GM12874 (cell line): ENCODE data around the gene ARRDC1.

ENCODE experiments used
- CTCF ChIP-seq: IDR thresholded peaks from 2 replicates; pipeline ENCODE4 v1.5.1; 2011; ENCODE audit warnings: low read depth, mild to moderate bottlenecking, control low read depth, low read length, moderate library complexity; ENCODE audit not compliant: insufficient read depth

Gene ARRDC1

DNA sequence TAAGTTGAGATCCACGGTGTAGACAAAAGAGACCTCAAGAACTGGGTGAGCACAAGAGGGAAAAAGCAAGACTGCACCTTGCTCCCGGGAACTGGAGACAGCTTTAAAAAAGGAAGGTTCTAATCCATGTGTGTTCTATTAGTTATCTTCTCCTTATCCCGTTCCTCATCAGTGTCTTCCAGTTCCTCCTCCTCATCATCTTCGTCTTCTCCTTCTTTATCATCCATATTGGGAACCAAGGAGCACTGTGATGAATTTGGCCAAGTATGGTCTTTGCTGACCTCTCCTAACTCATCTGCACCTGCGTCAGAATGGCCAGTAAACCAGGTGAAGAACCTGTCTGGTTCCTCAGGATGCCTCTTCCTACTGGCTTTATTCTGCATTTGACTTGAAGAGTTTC lies 35.4 kb downstream of the ARRDC1 start:
- no peak for TF ChIP-seq CTCF

DNA sequence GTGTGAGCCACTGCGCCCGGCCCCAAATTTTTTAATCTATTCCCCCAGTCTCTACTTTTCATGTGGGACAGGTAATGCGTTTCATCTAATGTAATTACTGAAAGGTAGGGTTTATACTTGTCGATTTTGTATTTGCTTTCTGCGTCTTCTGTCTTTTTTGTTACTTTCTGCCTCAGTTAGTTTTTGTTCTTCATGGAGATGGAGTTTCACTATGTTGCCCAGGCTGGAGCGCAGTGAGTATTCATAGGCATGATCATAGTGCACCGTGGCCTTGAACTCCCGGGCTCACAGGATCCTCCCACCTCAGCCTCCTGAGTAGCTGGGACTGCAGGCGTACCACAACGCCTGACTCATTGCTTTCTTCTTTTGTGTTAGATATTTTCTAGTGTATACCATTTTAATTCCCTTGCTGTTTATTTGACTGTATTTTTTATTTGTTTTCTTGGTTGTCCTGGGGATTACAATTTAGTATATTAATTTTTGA lies 36.7 kb downstream of the ARRDC1 start:
- no peak for TF ChIP-seq CTCF

GRCh38 chr9:137642892-137643291 lies 37.4 kb downstream of the ARRDC1 start:
- no peak for TF ChIP-seq CTCF

GRCh38 chr9:137643921-137644320 lies 38.4 kb downstream of the ARRDC1 start:
- no peak for TF ChIP-seq CTCF

DNA sequence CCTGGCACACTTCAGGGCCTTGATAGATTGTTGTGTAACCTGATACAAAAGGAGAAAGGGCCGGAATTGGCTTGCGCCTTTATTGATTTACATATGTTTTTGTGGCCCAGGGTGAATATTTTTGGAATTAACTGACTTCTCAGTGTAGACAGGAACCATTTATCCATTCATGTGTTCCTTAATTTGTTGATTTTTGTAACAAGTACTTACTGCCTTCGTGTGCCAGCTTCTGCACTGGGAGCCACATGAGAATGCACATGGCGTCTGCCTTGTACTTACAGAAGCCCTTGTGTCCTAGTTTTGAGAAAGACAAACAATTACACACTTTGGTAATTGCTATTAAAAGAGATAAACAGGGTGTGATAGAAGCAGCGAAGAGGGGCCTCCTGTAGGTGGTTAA lies 39.7 kb downstream of the ARRDC1 start:
- no peak for TF ChIP-seq CTCF

DNA sequence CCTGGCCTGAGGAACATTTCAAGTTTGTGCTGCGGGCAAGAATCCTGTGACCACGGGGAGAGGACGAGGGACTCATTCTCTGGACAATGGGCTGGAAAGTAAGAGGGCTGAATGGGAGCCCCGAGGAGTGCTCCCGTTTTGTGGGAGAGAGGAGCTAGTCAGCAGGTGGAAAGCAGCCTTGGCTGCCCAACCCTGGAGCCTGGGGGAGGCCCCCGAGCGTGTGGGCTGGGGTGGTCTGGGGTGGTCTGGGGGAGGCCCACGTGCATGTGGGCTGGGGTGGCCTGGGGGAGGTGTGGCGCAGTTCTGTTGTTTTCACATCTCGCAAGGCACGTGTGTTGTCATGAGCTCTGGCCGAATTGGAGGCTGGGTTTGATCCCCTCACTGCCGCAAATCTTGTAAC lies 40.9 kb downstream of the ARRDC1 start:
- TF ChIP-seq CTCF: no peak

- TF ChIP-seq CTCF: no peak
These were observed 41.7 kb downstream of the ARRDC1 start for GRCh38 chr9:137647096-137647714.
